Stimulated activated CD8-positive, alpha-beta memory T cell treated with anti-CD3 and anti-CD28 coated beads, Interleukin-7, amount 100 ng/mL, for 4 hours (primary cell): ENCODE measurements around the gene SEZ6.
A peak's percentile ranks its signal among the peaks of the same experiment; 100 is the strongest.
"Not testable (repeated sequence)": the region's sequence is repeated elsewhere in the genome, so short reads cannot be mapped to it uniquely, and the experiment has no call there.

Experiments
- DNase-seq, 2 donors: peaks; one replicate each; pipeline ENCODE4 v3.0.0-alpha.2; 2020; ENCODE audit warnings: low read depth in 2 of 2

Gene SEZ6

DNA sequence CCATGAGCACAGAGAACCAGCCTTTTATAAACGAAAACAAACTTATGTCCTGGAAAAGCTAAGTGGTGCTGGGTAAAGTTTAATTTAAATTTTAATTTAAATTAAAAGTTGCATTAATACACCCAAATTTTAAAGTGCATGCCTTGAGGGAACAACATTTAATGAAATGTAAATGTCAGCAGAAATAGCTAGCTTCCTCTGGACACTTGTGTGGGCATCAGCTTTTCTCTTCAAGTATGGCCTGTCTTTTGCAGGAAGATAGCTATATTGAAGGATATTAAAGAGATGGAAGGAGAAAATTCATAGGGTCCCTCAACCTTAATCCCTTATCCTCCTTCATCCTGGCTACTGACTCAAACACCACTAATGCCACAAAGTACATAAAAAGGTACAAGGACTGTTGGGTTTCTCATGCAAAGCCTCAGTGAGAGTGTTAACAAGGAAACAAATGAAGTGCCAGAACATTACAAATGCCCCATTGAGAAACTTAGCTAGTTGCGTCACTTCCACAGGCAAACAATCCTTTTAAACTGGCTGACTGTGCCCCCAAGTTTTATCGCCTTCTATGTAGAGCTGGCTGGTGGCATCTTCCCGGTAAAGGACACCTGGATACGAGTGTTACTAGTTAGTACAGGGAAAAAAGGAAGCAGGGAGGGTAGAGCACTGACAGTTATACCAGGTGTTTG lies 68.6 kb downstream of the SEZ6 start:
- no peak for DNase-seq

DNA sequence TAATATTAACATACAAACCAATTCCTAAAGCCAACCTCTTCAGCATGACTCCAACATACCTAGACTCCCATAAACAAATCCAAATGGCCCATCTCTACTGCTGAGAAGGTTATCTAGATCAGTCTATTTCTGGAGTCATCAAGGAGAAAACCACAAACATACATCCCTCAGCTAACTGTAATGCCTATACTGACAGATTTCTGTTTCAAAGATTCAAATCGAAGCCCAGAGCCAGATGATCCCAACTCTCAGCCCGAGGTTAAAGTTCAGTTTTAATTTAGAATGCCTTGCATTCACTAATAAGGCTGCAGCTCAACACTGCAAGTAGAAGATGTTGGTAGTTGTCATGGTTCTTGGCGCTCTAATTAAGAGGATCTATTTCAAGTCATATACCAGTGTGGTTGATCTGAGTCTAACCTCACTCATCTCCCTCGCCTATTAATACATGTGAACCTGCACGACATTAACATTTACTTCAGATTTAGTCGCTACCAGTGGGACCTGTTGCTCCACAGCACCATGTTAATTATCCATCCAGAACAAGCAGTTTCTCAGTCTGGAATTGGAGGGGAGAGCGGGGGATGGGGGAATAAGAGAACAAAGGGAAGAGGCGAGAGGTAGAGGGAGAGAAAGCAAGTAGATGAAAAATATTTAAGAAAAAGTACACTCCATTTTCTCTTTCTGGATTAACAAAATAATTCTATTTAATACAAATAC lies 69.9 kb downstream of the SEZ6 start:
- no peak for DNase-seq

DNA sequence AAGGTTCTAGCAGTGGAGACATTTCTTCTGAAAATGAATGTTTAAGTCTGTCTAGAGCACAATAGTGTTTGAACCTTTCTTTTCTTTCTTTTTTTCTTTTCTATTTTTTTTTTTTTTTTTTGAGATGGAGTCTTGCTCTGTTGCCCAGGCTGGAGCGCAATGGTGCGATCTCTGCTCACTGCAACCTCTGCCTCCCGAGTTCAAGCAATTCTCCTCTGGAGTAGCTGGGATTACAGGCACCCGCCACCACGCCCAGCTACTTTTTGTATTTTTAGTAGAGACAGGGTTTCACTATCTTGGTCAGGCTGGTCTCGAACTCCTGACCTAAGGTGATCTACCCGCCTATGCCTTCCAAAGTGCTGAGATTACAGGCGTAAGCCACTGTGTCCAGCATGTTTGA lies 71.3 kb downstream of the SEZ6 start:
- DNase-seq, result not testable (repeated sequence)

DNA sequence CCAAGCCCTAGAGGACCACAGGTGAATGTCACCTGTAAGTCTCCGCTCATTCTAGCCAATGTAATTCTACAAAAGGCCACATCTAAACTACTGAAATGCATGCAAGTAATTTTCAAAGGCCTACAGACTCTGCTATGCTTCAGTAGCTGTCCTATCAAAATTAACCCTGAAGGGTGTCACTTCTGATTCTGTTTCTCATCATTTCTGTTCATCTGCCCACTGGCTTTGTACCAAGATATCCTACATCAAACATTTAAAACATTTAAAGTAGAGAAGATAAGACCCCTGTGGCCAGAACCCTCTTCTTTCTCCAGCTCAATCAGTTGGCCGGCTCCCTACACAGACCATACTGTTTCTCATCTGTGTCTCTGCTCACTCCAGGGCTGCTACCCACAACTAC lies 76.0 kb downstream of the SEZ6 start:
- no peak for DNase-seq

DNA sequence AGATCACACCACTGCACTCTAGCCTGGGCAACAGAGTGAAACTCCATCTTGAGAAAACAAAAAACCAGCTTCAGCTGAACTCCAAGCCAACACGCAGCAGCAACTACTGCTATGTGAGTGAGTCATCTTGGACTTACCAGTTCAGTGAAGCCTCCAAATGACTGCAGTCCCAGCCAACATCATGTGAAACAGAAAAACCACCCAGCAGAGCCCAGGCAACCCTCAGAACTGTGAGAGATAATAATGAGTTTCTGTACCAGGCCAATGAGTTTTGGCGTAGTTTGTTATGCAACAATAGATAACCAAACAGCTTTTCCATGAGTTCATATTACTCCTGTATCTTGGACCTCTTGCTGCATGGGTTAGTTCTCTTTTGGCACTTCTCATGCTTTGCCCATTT lies 77.8 kb downstream of the SEZ6 start:
- no peak for DNase-seq

DNA sequence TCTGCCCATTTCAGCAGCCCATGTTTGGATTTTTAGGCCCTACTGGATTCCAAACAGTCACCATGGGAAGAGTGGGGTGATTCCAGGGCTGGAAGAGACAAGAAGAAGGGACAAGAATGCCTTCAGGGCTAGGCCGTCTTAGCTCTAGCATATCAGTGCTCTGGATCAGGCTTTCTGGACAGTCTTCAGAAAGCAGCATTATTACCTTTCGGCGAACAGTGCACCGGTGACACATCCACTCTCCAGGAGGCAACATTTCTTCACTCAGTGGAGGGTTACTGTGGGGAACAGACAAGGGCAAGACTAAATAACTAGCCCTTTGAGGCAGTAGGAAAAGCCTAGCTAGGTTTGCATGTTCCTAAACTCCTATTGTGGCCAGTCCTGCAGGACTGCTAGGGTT lies 79.0 kb downstream of the SEZ6 start:
- no peak for DNase-seq

DNA sequence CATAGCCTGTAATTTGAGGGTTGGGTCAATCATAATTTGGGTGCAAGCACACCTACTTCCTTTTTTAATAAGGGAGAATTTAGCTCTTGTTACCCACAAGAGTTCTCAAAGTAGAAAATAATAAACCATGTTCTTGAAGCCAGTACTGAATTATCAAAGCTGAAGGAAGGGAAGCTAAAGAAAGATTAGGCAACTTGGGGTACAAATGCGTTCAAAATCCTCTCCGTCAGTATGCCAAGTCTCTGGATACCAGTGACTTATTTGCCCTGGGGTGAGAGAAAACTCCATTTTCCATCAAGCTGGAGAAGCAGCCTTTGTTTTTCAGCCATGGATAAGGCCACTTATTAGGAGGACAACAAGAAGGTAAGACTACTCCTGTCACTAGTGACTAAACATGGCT lies 79.5 kb downstream of the SEZ6 start:
- DNase-seq, result no peak

DNA sequence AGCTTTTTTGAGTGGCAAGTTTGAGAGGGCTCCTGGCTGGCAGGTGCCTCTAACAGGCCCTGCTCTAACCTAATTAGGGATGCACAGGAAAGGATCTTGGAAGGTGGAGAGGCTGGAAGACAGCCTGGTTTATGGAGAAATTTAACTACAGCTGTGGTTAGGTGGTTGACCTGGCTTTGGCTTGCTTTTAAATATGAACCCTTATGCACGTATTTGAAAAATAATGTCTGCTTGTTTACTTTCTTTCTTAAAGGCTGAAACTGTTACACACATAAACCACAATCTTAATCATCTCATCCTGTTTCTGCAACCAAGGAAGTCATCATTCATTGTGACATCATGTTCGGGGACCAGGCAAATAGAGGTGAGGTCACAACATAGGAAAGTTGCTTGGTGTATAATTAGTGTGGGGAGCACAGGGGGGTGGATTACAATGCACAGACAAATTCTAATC lies 79.9 kb downstream of the SEZ6 start:
- peak in 1 of 2 donors; percentile 22 for DNase-seq

DNA sequence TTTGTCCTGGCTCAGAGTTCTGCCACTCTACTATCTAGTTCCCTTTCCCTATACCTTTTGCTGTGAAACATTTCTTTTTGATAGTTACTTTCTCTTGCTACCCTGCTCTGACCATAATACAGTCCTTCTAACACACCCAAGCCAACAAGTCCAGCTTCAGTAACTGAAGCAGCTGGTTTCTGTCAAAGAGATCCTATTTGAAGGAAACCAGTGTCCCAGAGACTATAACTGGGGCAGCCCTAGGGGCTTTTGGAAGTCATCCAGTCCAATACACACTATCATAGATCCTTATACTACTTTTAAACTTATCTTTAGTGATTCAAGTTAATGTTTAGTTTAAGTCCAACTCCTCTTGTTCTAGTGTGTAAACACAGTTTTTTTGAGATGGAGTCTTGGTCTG lies 85.6 kb downstream of the SEZ6 start:
- no peak for DNase-seq

DNA sequence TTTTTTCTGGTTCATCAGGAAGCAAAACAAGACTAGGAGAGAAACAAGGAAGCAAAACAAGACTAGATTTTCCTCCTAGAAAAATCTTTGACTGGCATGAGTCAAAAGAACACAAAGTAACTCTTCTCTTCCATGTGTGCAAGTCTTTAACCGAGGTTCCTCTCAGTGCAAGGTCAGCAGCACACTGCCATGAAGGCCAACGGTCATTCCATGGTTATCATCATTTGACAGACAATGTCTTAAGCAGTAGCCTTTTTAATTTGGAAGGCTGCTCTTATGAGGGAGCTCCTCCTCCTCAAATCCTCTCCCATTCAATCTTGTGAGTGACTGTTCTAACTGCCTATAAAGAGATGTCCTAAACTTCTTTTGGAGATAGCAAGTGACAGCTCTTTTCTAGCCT lies 87.5 kb downstream of the SEZ6 start:
- no peak for DNase-seq

DNA sequence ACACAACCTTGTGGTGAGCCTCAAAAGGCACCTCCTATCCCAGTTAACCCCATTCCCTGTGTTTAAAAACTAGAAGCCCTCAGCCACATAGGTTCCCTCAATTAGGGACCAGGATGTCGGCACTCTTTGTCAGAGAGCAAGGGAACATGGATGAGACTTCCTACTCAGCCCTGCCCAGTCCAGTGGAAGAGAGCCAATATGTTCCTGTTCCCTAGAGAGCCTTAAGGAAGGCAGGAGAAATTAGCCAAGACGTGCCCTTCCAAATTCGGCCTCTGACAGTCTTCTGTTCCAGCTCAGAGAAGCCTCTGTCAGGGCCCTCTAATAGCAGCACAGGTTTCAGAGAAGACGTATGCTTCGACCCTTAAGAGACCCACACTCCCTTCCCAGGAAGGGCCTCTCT lies 88.4 kb downstream of the SEZ6 start:
- no peak for DNase-seq

DNA sequence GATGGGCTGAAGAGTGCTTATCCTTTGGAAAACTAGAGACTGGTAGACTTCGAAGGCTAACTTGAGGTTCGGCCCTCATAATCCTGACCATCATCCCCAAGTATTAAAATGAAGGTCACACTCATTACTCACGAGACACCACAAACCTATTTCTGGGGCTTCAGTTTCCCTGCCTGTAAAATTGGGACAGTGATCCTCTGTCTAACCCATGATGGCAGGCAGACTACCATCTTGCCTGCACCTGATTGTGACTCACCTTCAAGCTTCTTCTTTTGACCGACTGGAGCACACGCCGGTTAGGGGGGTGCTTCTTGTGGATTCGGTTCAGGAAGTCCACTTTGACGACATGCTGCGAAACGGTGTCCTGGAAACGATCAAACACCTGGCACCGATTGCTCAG lies 88.8 kb downstream of the SEZ6 start:
- no peak for DNase-seq

DNA sequence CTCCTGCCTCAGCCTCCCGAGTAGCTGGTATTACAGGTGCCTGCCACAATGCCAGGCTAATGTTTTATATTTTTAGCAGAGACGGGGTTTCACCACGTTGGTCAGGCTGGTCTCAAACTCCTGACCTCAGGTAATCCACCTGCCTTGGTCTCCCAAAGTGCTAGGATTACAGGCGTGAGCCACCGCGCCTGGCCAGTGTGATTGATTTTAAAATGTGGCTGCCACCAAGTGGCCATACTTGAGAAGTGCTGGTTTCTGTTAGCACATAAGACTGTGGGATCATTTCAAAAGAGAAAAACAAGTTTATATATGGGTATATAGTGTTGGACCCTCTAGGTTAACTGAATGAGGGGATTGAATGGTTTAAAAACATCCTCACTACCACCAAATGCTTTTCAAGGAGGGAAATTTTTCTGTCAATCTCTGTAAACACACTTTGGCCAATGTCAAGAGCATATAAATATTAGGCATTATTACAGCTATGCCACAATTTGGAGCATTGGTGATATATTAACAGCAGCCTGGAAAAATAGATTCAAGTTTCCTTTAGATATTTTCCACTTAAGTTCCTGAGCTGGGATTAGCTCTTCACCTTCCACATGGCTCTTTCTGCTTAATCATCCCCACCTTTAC lies 89.4 kb downstream of the SEZ6 start:
- DNase-seq, result no peak

DNA sequence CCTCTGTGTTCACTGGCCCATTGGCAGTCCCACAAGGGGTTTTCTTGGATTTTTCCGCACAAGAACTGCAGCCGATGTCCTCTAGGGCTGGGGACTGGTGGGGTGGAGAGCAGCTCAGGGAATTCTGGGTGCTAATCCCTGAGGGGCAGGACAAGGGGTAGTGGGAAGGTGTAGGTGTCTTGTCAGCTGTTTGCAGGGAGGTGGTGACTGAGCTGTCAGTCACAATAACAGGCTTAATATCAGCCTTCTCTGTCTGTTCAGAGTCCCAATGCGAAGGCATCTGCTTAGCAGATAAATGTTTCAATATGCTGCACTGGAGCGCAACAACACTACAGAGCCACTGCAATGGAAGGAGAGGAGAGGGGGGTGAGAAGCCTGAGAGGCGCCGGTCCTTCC lies 92.9 kb downstream of the SEZ6 start:
- no peak for DNase-seq

DNA sequence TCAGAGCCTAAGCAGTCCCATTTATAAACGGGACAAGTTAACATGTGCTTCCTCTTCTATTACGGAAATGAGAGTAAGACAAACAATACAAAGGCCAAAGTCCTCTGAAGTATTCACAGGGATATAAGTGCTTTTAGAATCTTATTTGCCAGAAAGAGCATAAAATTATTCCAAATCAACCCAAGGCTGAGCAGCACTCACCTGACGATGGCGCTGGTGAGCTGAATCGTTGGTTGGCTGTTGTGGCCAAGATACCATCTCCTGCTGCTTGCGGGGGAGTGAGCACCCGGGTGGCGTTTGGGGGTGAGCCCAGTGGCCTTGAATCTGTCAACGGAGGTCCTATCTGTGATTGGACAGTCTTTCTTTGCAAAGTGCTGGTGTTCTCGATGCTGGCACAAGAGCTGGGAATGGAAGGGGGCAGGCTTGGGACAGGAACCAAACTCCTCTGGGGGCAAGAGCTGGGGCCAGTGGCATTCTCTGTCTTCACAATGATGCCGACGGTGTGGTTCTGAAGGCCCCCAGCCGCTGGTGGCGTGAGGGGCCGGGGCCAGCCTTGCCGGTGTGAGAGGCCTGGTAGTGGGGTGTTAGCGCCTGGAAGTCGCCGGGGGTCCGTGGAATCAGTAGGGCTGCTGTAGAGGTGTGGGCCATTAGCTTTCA lies 93.4 kb downstream of the SEZ6 start:
- DNase-seq, result no peak

DNA sequence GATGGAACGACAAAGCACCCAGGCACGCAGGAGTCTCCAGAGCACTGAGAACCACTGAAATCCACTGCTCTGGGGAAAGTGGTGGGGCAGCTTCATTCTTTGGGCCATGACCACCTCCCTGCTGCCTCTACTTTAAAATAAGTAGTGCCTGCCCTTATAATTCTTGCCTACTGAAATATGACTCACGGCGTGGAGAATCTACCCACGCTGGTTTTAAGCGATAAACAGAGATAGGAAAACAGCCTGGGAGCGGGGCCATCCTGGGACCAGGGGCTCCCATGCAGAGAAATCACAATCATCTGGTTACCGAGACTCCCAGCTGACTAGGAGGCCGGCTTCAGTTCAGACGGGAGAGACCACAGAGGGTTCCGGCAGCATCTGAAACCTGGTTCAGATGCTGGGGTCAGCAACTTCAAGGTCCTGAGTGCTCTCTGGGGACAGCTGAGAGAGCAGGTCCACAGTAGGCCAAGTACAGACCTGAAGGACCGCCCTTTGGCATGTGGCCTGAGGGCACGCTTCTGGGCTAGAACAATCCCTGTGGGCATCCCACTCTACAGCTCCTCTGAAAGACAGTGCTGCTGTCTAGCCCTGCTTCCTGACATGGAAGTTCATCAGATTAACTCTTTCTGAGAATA lies 94.3 kb downstream of the SEZ6 start:
- DNase-seq, result no peak

DNA sequence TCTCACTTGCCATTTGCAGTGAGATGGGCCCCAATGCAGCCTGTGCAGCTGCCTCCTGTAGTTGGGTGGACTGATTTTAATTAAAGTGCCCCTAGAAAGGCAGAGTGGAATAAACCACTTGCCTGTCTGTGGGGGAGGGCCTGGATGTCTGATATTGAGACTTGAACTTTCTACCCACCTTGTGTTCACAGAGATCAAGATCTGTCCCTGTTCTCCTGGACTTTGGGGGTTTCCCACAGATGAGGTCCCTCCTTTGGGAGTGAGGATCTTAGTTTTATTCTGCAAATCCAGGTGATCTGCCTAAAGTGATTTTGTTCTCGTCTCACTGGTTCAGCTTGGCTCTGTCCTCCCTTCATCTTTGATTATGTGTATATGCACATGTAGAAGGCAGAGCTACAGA lies 95.3 kb downstream of the SEZ6 start:
- DNase-seq, result no peak

DNA sequence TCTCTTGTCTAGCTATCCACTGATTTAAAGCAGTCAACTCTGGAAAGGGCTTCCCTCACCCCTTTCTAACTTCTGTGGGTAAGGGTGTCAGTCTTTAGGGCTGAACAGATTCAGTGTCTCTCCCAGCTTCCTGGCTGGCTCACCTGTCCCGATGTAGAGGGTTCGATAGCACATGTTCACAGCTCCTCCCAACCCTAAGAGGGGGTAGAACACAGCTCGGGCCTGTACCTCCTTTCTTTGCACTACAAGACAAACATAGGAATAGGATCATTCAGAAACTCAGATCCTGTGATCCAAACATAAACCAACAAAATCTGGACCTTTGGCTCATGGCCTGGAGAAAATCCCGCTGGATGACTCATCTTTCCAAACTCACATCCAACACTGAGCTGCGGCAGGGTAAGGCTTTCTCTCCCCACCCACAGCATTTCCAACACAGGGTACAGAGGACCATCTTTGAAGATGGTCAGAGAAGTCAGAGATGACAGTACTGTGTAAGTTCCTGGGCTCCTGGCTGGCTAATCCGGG lies 97.1 kb downstream of the SEZ6 start:
- no peak for DNase-seq

DNA sequence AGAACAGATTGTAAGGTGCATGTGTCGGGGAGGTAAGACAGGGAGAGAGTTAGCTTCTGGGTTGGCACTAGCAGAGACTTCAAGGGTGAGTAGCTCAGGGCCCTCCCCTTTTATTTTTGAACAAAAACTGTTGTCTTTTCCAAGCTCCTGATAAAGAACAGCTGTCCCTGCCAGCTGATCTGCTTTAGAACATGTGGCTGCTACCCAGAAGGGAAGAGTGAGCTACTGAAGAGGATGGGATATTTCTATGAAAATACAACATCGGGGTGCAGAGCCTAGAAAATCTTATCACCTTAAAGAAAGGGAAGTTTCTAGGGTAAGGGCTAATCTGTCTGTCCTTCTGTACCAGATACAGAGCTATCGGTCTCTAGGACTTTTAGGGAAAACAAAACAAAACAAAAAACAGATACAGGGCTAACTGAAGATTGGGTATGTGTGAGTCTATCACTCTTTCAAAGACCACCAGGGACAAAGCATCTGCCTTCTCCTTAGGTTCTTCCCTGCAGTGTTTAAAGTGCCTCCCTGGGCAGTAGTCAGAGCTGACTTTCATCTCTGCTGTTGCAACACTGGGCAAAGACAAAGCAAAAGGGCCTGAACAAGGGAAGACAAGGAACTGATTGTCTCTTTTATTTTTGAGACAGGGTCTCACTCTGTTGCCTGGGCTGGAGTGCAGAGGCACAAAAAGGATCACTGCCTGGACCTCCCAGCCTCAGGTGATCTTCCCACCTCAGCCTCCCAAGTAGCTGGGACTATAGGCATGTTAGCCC lies 97.9 kb downstream of the SEZ6 start:
- DNase-seq, result no peak

DNA sequence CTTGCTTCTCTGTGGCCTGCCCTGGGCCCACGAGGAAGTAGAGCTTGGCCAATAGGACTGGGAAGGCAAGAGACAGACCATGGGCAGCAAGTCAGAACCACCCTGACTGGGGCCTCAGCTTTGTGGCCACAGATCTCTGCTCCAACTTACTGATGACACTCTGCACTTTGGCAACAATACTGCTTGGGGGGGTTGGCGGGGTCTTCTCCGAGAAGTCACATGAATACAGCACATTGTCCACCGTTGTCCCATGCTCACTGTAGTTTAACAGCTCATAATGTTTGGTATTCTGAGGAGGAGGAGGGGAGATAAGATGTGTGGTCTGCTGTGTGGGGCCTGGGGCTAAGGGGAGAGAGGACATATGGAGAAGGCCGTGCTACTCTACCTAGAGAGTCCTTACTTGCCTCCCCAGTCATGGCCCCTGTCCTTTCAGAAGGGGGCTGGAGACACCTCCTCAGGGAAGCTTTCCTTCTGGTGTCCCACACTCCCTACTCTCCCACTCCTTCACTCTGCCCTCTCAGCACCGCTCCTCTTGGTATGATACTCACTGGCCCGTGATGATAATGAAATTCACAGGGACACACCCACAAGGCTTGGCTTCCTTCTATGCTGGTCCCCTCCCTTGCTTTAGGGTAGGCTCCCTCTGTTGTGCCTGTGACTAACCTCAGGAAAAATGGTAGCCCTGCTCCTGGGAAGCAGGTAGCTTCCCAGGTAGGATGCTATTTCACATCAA lies 99.0 kb downstream of the SEZ6 start:
- no peak for DNase-seq
